Stimulated activated CD8-positive, alpha-beta memory T cell treated with anti-CD3 and anti-CD28 coated beads, Interleukin-12 subunit alpha, Interleukin-12 subunit beta, amount 100 ng/mL, for 4 hours (primary cell): Measurements from ENCODE around the gene PRKG1.

ENCODE experiments used
- DNase-seq: peaks from one replicate; pipeline ENCODE4 v3.0.0-alpha.2; 2020; ENCODE audit warnings: low read depth

The PRKG1 gene

DNA sequence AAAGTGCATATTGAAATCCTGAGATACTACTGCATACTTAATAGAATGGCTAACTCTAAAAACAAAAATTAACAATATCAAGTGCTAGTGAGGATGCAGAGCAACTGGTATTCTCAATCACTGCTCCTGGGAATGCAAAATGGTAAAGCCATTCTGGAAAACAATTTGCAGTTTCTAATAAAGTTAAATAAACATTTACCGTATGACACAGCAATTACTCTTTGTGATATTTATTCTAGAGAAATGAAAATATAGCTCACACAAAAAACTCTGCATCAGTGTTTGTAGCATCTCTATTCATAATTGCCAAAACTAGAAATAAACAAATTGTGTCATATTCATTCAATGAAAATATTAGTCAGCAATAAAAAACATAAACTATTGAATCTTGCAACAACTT is 984.8 kb downstream of the PRKG1 start:
- DNase-seq, result no peak

DNA sequence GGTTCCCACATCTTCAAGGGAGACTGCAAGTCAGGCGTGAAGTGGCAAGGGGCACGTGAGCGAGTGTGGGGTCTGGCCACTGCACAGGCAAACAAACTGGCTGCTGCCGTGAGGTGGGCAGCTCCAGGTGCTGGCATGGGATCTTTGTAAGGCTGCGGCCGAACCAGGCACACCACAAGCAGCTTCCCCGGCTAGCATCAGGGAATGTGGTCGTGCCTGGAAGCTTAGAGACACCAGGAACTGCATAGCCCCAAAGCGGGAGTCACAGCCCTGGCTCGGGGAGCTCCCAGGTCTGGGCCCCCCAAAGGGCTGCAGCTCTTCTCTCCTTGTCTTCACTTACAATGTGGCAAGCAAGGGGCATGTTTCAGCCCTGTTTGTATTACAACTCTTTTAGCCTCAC is 988.9 kb downstream of the PRKG1 start:
- no peak for DNase-seq

DNA sequence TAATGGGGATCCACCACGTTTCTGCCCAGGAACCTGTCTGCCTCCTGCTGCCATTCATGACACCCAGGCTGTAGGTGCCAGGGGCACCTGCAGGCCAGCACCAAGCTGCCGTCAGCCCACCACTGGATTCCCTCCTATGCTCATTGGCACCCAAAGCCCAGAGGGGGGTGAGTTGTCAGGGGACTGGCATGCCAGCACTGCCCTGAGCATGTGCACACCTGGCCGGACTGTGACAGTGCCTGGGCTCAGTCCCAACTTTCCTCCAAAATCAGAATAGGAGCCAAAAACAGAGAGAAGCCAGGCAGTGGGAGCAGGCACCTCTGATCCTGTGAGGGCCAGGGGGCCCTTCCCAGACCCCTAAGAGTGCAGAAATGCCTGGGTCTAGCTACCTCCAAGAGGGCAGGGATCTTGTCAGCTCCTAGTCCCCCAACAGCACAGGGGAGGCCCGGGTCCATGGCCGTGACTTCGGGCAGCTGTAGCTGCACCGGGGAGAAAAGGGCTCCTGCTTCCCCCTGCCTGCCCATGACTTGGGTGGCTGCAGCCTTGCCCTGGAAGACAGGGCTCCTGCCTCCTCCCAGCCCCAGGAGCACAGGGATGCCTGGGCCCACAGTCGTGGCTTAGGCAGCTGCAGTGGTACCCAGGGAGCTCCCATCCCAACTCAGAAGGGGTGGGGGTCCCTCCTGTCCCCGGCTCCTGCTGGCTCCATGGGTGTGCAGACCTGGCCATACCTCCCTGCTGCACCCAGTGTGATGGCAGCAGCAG is 990.0 kb downstream of the PRKG1 start:
- DNase-seq, result no peak

DNA sequence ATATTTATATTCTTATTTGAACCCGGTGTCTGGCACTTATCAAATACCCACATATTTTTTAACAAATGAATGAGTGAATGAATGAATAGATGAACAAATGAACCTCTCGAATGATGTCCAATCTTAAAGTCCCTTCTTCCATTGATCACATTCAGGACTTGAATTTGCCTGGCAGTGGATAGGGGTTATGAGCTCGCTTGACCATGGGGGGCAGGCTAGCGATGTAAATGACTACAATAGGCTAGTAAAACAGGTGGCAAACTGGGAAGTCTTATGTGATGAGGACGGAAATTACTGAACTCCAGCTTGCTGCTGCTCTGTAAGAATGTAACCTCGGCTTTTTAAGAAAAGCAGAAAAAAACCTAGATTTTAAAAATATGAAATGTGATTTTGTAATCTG is 992.1 kb downstream of the PRKG1 start:
- DNase-seq, result no peak

DNA sequence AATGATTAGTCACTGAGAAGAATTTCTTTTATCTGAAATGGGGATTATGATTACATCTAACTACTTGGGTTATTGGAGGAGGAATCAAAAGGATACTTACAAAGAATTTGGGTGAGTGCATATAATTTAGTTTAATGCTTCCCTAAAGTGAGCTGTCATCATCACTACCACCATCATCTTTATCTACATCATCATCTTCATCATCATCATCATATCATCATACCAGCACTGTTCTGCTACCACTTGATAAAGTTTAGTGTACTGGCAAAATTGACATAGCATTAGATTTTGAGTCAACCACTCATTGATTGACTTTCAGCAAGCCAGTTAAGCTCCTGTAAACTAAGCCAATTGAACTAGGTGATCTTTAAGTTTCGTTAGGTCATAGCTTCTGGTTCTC is 994.2 kb downstream of the PRKG1 start:
- no peak for DNase-seq

DNA sequence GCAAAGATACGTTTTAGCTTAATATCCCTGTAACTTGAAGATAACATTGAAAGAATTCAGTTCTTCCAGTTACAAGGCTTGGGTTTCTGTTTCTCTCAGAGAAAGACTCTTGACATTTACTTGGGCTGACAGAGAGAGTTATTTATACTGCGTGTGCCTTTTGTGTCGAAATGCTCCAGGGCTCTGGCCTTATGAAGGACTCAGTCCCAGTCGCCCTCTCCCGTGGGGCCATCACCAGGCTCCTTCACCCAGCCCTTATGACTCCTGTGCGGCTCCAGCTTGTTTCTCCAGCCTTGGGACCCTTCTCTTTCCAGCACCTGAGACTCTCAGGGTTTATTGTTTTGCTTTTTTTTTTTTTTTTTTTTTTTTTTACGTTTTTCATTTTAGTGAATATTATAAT is 997.5 kb downstream of the PRKG1 start:
- DNase-seq, result no peak

DNA sequence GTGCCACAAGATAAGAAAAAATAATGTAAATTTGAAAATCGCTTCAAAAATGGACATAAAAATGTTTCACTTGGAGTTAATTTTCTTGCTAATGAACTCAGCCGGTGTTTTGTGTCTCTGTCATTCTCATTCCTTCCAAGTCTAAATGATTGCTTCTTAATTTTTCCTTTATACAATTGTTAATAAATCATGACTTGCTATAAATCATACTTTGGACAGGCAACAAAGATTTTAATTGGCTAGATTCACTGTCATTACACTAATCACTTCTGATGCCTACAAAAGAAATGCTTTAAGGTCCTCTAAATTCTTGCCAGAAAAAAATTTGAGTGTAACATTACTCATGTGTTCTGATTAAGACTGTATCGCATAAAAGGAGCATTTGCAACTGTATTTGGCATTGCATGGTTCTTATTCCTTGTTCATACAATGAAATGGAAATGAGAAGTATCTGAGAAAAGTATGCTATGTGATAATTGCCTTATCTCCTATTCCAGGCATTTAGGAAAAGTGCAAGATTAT is 1000.3 kb downstream of the PRKG1 start:
- DNase-seq, result no peak

DNA sequence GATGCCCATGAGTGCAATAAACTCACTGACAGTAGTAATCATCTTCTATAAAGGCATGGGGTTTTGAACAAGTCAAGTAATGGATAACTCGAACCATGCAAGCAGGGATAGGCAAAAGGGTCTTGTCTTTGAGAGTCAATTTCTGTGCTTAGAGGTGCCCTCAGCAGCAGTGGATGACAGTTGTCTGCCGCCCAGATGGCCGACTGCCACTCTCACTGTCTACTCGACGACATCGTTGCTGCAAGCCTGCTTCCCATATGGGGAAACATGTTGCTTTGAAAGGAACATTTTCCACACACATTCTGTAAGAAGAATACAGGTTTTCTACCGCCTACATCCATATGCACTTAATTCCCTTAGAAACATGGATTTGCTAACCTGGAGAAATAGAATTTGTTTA is 1003.5 kb downstream of the PRKG1 start:
- no peak for DNase-seq

DNA sequence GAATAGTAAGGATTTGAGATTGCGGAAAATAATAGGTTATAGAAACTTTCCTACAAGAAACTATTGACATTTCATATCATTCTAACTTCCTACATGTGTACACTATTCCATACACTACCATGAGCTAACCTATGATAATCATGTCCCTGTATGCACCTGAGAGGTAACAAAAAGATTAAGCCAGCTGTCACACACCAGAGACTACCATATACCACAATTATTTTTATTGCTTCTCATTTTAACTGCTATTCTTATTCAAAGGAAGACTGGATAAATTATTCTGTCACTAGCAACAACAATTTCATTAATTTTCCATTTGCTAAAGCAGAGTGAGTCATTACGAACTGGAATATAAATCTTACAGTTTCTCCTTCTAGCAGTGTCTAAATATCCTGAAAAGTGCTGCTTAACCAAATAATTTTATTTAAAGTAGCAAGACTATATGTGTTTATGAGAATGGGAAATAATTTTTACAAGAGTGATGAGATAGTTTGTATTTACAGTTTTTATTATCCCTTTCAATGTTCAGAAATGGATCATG is 1004.2 kb downstream of the PRKG1 start:
- DNase-seq, result no peak

DNA sequence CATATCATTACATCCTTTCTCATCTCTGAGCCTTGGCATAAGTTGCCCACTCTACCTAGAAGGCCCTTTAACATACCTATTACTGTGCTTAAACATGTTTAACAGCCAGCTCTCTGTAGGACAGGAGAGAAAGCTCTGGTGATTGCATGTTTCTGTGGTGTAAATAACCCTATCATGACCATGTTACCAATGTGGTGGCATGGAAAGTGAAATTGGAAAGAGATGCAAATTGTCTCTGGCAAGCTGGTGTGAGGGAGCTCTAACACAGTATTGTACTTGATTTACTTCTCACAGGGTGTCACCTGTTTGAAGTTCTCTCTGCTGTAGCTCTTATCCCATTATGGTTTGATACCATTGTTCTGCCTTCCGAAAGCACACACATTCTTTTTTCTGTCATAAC is 1008.0 kb downstream of the PRKG1 start:
- DNase-seq, result no peak

DNA sequence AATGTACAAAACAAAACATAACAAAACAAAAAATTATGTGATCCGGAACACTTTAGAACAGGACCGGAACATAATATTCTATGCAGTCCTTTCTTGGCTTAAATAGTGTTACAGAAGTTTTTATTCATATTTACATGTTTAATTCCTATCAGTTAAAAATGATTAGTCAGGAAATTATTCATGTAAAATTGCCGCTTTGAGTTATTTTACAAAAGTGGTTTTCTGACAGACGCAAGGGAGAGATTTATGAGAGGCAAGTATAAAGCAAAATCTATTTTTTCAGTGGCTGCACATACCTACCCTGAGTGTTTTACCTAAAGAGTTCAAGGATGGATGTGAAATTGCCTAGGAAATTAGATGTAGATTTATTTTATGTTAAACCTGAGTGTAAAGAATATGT is 1009.1 kb downstream of the PRKG1 start:
- no peak for DNase-seq

DNA sequence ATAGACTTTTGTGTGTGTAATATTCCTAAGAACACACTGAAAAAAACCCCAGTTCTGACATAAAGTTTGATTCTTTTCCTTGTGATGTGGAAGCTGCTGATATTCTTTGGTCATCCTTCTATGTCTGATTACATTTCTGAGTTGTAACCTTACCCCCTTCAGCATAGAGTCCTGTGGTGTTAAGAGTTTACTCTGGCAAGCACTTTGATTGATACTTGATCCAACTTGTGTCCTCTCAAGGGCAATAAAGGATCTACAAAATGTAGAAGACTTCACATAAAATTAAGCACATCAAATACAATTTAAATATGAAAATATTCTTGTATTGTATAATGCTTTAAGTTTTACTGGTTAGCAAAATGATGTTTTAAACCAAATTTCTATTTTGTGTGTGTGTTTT is 1018.1 kb downstream of the PRKG1 start:
- DNase-seq, result no peak

DNA sequence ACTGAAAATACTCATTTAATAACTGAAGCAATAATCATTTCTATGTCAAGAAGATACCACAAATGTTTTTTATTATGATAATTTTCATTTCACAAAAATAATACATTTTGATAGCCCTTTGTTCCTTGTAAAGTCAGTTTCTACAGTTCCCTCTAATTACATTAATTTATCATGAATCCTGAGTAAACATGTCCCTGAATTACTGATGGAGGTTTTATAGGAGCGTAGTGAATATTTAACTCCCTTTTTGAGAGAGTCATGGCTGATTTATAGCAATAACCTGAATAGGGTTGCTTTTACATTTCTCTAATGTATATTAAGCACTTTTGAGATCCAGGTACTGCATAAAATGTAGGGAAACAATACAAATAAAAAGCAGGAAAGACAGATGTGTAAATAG is 1023.8 kb downstream of the PRKG1 start:
- no peak for DNase-seq

DNA sequence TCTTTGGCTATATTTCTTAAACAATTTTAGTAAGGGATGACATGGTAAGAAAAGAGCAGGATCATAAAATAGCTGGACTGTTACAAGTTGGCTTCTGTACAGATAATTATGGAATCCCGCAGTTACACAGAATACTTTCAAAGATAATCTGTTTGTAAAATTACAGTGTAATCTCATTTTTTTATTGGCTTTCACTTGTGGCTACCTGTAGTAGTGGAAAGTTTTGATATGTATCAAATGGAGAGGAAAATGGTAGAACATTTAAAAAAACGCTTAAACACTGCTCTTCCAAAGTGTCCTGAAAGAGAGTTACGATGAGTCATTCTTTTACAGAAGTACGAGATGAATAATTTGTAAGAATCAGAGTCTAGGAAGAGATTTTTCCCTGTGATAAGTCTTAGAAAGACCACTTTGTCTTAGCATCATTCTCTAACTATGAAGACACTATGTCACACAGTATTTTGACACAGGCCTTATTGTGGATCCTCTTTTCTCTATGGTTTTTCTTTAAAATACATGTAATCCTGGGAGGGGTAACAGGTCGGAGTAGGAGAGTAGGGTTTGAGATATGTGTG is 1024.8 kb downstream of the PRKG1 start:
- no peak for DNase-seq

DNA sequence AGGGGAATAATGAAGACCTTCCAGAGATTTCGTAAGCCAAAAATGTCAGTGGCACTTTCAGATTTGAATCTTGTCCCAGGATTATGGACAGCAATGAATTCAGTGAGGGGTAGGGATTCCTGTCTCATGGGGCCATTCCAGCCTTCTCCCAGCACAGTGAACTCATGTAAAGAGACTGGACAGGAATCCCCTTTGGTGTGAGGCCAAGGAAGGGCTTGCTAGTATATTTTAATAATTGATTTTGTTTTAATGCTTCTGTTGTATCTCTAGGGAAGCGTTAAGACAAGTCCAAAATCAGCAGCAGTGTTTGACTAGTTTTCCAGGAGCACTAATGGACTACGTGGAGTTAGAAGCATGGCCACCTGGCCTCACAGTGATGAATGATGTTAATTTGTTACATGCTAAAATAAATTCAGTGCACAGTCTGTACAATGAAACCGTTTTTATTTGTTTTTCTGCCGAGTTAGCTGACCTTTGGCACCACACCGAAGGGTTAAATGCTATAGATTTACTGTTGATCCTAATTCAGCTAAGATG is 1025.8 kb downstream of the PRKG1 start:
- no peak for DNase-seq

DNA sequence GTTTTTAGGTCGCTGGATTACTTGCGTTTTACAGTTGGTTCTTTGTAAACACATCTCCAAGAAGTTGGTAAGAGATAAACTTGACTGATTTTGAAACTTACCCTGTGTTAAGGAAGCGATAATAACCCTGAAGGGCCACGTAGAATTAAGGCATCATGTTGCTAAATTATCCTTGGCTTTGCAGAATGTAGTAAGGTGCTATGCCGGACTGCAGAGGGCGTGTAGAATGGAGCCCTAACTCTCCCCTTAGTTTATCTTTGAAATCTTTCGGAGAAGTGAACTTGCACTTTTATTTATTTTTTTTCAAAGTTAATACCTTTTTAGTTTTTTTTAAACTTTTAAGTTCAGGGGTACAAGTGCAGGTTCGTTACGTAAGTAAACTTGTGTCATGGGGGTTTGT is 1031.0 kb downstream of the PRKG1 start:
- DNase-seq, result no peak

DNA sequence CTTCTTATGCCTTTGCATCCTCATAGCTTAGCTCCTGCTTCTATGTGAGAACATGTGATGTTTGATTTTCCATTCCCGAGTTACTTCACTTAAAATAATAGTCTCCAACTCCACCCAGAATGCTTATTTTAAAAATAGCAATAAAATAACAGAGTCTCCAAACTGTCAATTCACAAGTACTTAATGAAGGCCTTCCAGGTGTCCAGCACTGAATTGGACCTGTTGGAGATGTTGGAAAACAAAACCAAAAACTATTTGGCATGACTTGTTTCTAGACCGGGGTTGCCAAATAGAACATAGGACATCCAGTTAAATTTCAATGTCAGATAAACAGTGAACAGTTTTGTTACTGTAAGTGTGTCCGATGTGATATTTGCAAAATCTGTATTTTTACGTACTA is 1031.7 kb downstream of the PRKG1 start:
- DNase-seq, result no peak

DNA sequence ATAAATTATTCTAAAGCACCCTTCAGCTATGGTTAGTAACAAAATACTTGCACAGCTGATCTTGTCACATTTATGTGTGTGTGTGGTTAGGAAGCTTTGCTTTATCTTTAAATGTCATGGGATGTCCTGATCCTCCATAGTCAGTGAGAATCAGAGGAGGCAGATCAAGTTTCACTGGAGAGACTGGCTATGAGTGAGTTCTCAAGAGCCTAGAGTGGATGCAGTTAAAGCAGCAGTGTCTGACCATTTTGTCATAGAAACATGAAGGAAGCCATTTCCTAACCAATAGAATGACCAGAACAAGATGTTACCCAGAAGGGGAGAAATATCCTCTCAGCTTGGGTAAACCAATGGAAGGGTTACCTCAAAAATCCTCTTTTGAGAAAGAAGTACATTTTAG is 1032.6 kb downstream of the PRKG1 start:
- no peak for DNase-seq

DNA sequence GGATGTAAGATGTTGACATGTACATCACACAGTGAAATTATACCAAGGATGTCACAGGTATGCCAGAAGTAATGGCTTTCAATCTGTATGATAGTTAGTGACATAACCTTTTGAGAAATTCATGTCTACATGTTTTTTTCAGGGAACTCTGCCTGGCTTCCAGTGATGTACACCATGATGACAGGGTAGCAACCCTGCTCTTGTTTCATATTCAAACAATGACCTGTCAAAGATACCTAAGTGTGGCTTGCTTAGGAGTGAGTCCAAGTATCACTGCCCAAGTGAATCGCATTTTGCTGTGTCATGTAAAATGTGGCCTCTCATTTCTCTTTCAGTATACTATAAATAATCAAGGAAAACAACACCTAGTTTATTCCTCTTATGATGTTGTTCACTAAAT is 1033.9 kb downstream of the PRKG1 start:
- DNase-seq, result no peak

DNA sequence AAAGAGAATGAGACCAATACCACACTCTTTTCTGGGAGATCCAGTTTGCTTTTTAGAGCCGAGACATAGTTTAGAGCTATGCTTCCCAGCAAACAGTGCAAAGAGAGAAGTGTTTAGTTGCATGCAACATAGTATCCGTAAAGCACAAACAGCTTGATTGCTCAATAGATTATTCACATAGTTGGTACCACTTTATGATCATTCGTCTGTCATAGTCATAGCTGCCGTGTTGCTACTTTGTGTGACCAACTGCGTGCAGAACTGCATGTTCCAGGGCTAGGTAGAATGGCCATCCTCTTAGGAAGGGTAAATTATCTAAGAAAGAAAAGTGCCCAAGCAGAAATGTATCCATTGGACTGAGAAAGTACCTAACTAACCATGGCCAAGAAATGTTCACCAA is 1036.3 kb downstream of the PRKG1 start:
- no peak for DNase-seq

DNA sequence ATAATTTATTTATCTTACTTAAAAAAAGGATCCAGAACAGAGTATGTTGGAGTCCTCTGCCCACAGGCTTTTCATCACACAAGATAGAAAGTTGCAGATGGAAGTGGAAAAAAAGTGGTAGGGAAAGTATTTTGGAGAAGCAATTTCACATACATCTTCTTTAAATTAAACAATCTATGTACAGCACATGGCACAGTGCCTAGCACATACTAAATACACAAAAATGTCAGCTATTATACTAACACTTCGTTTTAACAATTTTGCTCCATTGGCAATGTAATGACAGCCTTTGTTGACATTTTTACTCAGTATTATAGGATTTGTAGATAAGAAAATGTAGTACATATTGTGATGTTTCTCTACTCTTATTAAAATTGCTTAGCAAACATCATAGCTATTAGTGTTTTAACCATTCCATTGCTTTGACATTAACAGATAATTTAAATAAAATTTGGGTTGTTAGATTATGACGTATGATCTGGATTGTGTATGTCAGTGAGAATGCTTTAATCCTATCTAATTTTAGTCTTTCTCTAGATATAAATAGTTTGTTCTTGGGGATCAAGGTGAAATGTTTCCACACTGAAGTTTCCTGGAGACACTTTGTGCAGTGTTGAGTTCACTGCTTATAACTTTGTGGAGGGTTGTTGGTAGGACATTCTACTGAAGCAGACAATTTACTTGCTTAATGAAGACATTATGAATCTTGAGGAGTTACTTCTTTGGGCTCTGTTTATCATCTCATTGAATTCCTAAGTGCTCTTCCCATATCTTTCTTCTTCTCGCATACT is 1037.0 kb downstream of the PRKG1 start:
- DNase-seq, result no peak

DNA sequence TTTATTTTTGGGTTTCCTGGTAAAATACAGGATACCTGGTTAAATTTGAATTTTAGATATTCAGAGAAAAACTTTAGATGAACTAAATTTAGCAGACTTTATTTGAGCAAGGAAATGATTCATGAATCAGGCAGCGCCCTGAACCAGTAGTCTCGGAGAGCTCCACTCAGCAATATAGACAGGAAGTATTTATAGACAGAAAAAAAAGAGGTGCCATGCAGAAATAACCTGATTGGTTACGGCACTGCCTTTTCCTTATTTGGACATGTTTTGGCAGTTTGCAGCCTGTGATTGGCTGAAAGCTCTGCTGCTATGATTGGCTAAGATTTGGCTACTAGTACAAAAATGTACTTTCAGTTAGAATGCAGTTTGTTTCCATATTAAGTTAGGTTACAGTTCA is 1041.5 kb downstream of the PRKG1 start:
- no peak for DNase-seq

DNA sequence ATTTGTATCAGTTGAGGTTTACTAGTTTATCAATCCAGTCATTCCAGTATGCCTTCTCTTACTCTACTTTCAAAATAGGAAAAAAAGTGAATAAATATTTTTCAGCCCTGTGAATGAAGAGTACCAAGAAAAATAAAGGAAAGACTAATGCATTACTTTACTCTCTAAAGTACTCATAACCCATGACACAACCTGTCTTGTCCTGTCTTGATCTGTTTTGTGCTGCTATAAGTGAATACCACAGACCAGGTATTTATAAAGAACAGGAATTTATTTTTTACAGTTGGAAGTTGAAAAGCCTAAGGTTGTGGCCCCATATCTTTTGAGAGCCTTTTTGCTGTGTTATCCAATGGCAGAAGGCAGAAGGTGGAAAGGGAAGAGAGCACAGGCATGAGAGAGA is 1045.2 kb downstream of the PRKG1 start:
- no peak for DNase-seq
